HepG2 (cell line): ENCODE results near the gene FXN. TPM values are rescaled to one million over a fixed set of nuclear protein-coding genes. Genes with fewer than 3 reads are reported as not detected.
A peak's percentile ranks its signal among the peaks of the same experiment; 100 is the strongest.

Experiments used
- CTCF ChIP-seq: sonication (generic); formaldehyde crosslinking; IDR thresholded peaks from 2 replicates; pipeline ENCODE4 v1.5.0; 2020; ENCODE audit warnings: mild to moderate bottlenecking, missing genetic modification reagents, moderate library complexity
- GABPB1 ChIP-seq: IDR thresholded peaks from 2 replicates; pipeline ENCODE4 v1.6.1; 2016; ENCODE audit warnings: mild to moderate bottlenecking, missing genetic modification reagents, moderate library complexity, missing compliant biosample characterization
- GATAD2A ChIP-seq: IDR thresholded peaks from 2 replicates; pipeline ENCODE4 v1.6.1; 2016
- HMGXB4 ChIP-seq, 2 experiments: sonication (generic) in 1 of 2; formaldehyde crosslinking in 1 of 2; IDR thresholded peaks; 2 replicates each; pipeline versions ENCODE4 v1.4.0 to v1.6.1; 2018 to 2020; ENCODE audit warnings: missing genetic modification reagents in 2 of 2, borderline replicate concordance in 1 of 2, low read depth in 1 of 2, mild to moderate bottlenecking in 1 of 2, missing biosample characterization in 1 of 2
- KLF12 ChIP-seq: sonication (generic); formaldehyde crosslinking; IDR thresholded peaks from 2 replicates; pipeline ENCODE4 v1.4.0; 2020; ENCODE audit warnings: missing genetic modification reagents, borderline replicate concordance
- NCOR1 ChIP-seq: fragments of 200-600 bp; sonication (generic); IDR thresholded peaks from 2 replicates; pipeline ENCODE4 v1.7.0; 2017; ENCODE audit warnings: antibody characterized with exemption, low read length, borderline replicate concordance
- NPAS2 ChIP-seq: sonication (generic); formaldehyde crosslinking; IDR thresholded peaks from 2 replicates; pipeline ENCODE4 v1.8.0; 2022; ENCODE audit warnings: mild to moderate bottlenecking, missing genetic modification reagents, borderline replicate concordance
- PAWR ChIP-seq: sonication (generic); formaldehyde crosslinking; IDR thresholded peaks from 2 replicates; pipeline ENCODE4 v1.4.0; 2020; ENCODE audit warnings: missing genetic modification reagents, mild to moderate bottlenecking, borderline replicate concordance
- SIX1 ChIP-seq: sonication (generic); formaldehyde crosslinking; IDR thresholded peaks from 2 replicates; pipeline ENCODE4 v1.4.0; 2020; ENCODE audit warnings: missing genetic modification reagents, borderline replicate concordance
- SOX13 ChIP-seq, 3 experiments: fragments of 450-650 bp in 1 of 3; sonication (generic) in 1 of 3; formaldehyde crosslinking in 1 of 3; IDR thresholded peaks in 2 of 3; conservative IDR thresholded peaks in 1 of 3; 2 replicates each; pipeline versions ENCODE4 v1.5.0 to v1.6.1; 2016 to 2020; ENCODE audit warnings: antibody characterized with exemption in 1 of 3, mild to moderate bottlenecking in 1 of 3, missing compliant biosample characterization in 1 of 3, missing genetic modification reagents in 1 of 3, moderate library complexity in 1 of 3
- SP1 ChIP-seq, 2 experiments: fragments of 450-650 bp in 1 of 2; sonication (generic) in 1 of 2; formaldehyde crosslinking in 1 of 2; IDR thresholded peaks; 2 replicates each; pipeline versions ENCODE4 v1.4.0 to v1.6.1; 2016 to 2020; ENCODE audit warnings: missing genetic modification reagents in 1 of 2
- SP5 ChIP-seq: IDR thresholded peaks from 2 replicates; pipeline ENCODE4 v1.6.1; 2016; ENCODE audit warnings: low read depth, borderline replicate concordance
- TBP ChIP-seq: sonication (generic); formaldehyde crosslinking; IDR thresholded peaks from 2 replicates; pipeline ENCODE4 v1.5.0; 2020; ENCODE audit warnings: missing genetic modification reagents
- THRA ChIP-seq: sonication (generic); formaldehyde crosslinking; IDR thresholded peaks from 2 replicates; pipeline ENCODE4 v1.4.0; 2020; ENCODE audit warnings: missing genetic modification reagents, borderline replicate concordance
- YEATS2 ChIP-seq: sonication (generic); formaldehyde crosslinking; IDR thresholded peaks from 2 replicates; pipeline ENCODE4 v1.4.0; 2020; ENCODE audit warnings: missing genetic modification reagents, borderline replicate concordance
- ZBTB21 ChIP-seq: sonication (generic); formaldehyde crosslinking; IDR thresholded peaks from 2 replicates; pipeline ENCODE4 v1.4.0; 2020; ENCODE audit warnings: missing genetic modification reagents
- ZBTB3 ChIP-seq: sonication (generic); formaldehyde crosslinking; IDR thresholded peaks from 2 replicates; pipeline ENCODE4 v1.4.0; 2020; ENCODE audit warnings: low read depth, mild to moderate bottlenecking, moderate library complexity, missing genetic modification reagents, borderline replicate concordance
- ZFP36L1 ChIP-seq: sonication (generic); formaldehyde crosslinking; IDR thresholded peaks from 2 replicates; pipeline ENCODE4 v1.8.0; 2022; ENCODE audit warnings: mild to moderate bottlenecking, missing genetic modification reagents, moderate library complexity
- ZNF138 ChIP-seq: sonication (generic); formaldehyde crosslinking; IDR thresholded peaks from 2 replicates; pipeline ENCODE4 v1.5.0; 2020; ENCODE audit warnings: mild to moderate bottlenecking, low read depth, missing genetic modification reagents
- ZNF414 ChIP-seq: sonication (generic); formaldehyde crosslinking; IDR thresholded peaks from 2 replicates; pipeline ENCODE4 v1.5.0; 2020; ENCODE audit warnings: missing genetic modification reagents
- ZNF644 ChIP-seq: IDR thresholded peaks from 2 replicates; pipeline ENCODE4 v1.6.1; 2016; ENCODE audit warnings: low read depth
- ZNF839 ChIP-seq: sonication (generic); formaldehyde crosslinking; IDR thresholded peaks from 2 replicates; pipeline ENCODE4 v1.4.0; 2020; ENCODE audit warnings: missing genetic modification reagents, mild to moderate bottlenecking, borderline replicate concordance
- polyA plus RNA-seq, 8 experiments: library from polyadenylated mRNA; depleted of rRNA in 3 of 8; stranded (reverse) in 7 of 8; unstranded in 1 of 8; fragments of >200 nt; fragmentation: Illumina TruSeq in 4 of 8; extraction: Trizol in 4 of 8; gene quantifications; 2 replicates each; pipeline versions ENCODE4 v1.2.1 to v1.2.3, GENCODE V29; 2011 to 2016; ENCODE audit warnings: low read depth in 4 of 8, missing spikeins in 1 of 8, mixed read lengths in 1 of 8; ENCODE audit not compliant: insufficient read depth in 1 of 8
- total RNA-seq, 5 experiments: library from RNA; depleted of rRNA; stranded (reverse); fragments of >200 nt; fragmentation: Illumina TruSeq; extraction: Trizol; gene quantifications; 2 replicates each; pipeline ENCODE4 v1.2.3, GENCODE V29; 2016; ENCODE audit warnings: low read depth in 1 of 5

Gene FXN
- total and polyA plus RNA-seq, 2 of the 13 experiments (the other 11 are each of a cell fraction or from before 2014, with no cell fraction given), result 24.1 to 26.0 TPM

- TF ChIP-seq ZNF839 (no peak), GABPB1 (CRISPR knock-in tag) (no peak), ZNF414 (CRISPR knock-in tag) (no peak), SOX13 (IDR thresholded peaks at IDR 0.05) (no peak), SOX13 (CRISPR knock-in tag; conservative IDR thresholded peaks at IDR 0.05 in 1 of 2, IDR thresholded peaks at IDR 0.05 in 1 of 2) (peak in 1 of 2 experiments; percentile 24; a peak in 1 of 4 replicates), SP5 (CRISPR knock-in tag) (no peak), NCOR1 (no peak), TBP (CRISPR knock-in tag) (no peak), ZBTB3 (no peak), ZNF644 (CRISPR knock-in tag) (0 out of 2 replicates have a peak, but pooled peaks have one; percentile 47), THRA (CRISPR knock-in tag) (0 out of 2 replicates have a peak, but pooled peaks have one; percentile 27), SIX1 (CRISPR knock-in tag) (no peak), NPAS2 (CRISPR knock-in tag) (no peak), HMGXB4 (CRISPR knock-in tag; IDR thresholded peaks at IDR 0.05; ENCODE audit: borderline replicate concordance in 1 of 2, low read depth in 1 of 2) (0 out of 4 replicates have a peak, but pooled peaks of 1 of the 2 experiments have one; percentile 40), ZNF138 (CRISPR knock-in tag) (no peak), PAWR (CRISPR knock-in tag) (no peak), SP1 (IDR thresholded peaks at IDR 0.05) (no peak), SP1 (CRISPR knock-in tag; IDR thresholded peaks at IDR 0.05) (no peak), ZBTB21 (CRISPR knock-in tag) (no peak), CTCF (CRISPR knock-in tag) (peak; percentile 92), GATAD2A (0 out of 2 replicates have a peak, but pooled peaks have one; percentile 13), KLF12 (CRISPR knock-in tag) (no peak), ZFP36L1 (CRISPR knock-in tag) (no peak), YEATS2 (CRISPR knock-in tag) (peak; percentile 37; the same call in 1 of the 2 replicates)
Measured at GRCh38 chr9:68999393-69000105, 36.0 kb upstream of the FXN start (continued).
